ENCODE measurements around the gene ARID5B. TPM values are rescaled to one million over a fixed set of nuclear protein-coding genes. Genes with fewer than 3 reads are reported as not detected.
A peak's percentile ranks its signal among the peaks of the same experiment; 100 is the strongest.

ARID5B gene
- total RNA-seq, 1 donor from 2014 or later = 76.8 TPM

DNA sequence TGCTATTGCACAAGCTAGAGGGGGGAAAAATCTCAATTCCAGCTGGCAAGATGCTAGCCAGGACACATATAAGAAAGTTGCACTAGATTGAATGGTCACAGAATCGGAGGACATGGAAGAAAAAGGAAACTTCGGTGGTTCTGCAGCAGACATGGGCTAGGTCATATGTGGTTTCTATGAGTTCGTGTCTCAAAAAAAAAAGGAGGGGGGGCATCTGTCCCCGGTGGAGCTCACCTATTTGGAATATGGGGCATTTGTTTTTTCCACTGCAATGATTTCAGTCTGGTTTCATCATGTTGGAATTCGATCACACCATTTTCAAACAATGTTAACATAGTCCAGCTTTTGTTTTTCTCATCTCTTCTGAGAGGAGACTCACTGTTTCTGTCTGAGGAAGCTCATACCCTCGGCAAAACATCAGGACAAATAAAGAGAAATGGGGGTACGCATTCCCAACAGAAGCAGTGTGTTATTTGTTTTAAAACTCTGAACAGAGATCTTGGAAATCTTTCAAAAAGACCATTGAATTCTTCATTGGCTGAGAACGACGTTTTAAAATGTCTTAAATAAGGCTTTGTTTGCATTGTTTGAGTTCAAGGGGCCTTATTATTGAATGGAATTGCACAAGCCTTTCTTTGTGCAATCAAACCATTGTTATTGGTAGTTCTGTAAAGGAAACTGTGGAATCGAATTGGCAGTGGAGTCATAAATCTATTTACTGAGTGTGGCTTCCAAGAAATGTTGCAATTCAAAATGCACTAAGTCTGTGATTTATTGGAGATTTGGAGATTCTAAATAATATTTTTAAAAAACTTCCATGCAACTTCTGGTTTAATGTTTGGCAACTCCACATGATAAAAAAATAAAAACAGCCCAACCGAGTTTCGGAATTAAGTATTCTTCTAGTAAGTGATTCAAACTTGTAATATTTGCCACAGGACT is 194.0 kb downstream of the ARID5B start:
- no peak for TF ChIP-seq CTCF (IDR thresholded peaks at IDR 0.05)
- CTCF ChIA-PET = no interaction called here
- Mint-ChIP-seq H3K4me1 (peaks cover 34% of the 10 kb centered on the region), H3K4me3 (no peak overlapping the region), H3K27ac (peak overlapping the region; percentile 12), H3K36me3 (ENCODE audit: low read depth) (peaks cover 68% of the 10 kb centered on the region), H3K9me3 (no peaks in the 10 kb centered on the region), H3K27me3 (no peaks in the 10 kb centered on the region)
- DNase-seq (no peak), ATAC-seq (ENCODE audit: low read depth) (no peak)
- POLR2A ChIA-PET = no interaction called here
- intact Hi-C loops (cut with micrococcal nuclease) = no loop called here

DNA sequence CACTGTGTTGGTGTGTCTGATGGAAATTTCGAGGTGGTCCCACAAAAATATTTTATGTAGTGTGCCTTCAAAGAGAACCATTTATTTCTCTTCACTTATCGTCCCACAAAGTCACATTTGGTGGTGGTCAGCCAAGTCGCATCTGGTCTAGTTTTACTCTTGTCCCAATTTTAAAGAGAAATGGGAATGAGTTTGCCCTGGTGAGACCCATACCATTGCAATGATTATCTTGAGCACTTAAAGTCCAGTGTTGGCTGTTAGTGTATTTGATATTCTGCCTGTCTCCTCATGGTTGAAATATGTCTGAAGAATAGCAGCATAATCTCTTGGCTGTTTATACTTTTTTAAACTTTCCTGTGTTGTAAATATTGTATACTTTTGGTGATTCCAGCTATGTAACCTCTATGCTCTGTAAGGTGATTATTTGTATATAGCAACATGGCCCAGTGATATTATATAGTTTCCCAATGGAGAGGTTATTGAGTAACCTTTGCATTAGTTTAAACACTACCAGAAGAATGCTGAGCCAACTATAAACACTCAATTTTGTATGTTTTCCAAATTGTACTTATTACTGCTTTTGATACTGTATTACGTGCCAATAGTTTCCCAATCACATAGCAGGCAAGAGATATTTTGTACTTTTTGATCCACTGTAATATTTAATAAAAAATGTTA is 194.9 kb downstream of the ARID5B start:
- intact Hi-C loops (cut with micrococcal nuclease) = no loop called here
- Mint-ChIP-seq H3K27ac (no peak overlapping the region), H3K36me3 (ENCODE audit: low read depth) (peaks cover 59% of the 10 kb centered on the region), H3K4me3 (no peak overlapping the region), H3K4me1 (peaks cover 35% of the 10 kb centered on the region), H3K9me3 (no peaks in the 10 kb centered on the region), H3K27me3 (no peaks in the 10 kb centered on the region)
- DNase-seq (no peak), ATAC-seq (ENCODE audit: low read depth) (no peak)
- CTCF ChIA-PET = no interaction called here
- POLR2A ChIA-PET = no interaction called here
- TF ChIP-seq CTCF (IDR thresholded peaks at IDR 0.05) = no peak

DNA sequence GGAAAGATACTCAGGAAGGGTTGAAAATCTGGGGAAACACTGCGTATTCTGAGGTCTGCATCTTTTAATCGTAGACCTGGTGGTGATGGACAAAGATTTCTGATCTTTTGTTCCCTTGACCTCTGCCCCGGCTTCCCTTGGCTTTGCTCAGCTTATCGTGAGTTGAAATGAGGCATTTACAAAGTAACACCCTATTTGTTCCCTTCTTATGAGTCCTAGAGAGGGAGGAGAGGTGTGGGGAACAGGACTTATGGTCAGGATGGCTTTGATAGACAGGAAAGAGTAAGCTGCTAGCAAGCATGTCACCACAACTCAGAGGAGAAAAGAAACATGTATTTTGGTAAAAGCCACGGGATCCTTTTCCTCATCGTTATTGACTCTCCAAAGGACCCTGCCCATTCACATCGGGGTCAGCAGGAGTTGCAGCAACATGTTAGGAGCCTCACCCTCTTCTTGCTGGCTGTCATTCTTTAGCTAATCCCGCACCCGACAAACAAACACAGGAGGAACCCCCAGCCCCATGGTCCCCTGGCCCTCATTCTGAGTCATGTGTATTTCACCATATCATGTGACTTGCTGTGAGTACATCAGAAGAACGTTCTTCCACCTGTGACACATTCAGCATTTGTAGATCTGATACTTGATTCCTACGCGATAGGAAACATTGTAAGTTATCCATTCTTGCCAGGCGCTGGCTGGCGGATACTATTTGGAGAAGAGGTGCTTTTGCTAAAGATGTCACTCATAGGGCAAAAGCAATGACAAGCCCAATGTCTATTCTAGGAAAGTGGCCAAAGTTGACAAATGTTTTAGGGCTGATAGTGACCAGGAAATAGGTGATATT is 197.0 kb downstream of the ARID5B start:
- ChIA-PET POLR2A (no interaction called here), CTCF (no interaction called here)
- intact Hi-C loops (cut with micrococcal nuclease) = no loop called here
- ATAC-seq (ENCODE audit: low read depth) (no peak), DNase-seq (no peak)
- Mint-ChIP-seq H3K4me3 (no peak overlapping the region), H3K9me3 (no peaks in the 10 kb centered on the region), H3K36me3 (ENCODE audit: low read depth) (peaks cover 39% of the 10 kb centered on the region), H3K27ac (peak overlapping the region; percentile 63), H3K4me1 (peaks cover 47% of the 10 kb centered on the region), H3K27me3 (no peaks in the 10 kb centered on the region)
- no peak for TF ChIP-seq CTCF (IDR thresholded peaks at IDR 0.05)

DNA sequence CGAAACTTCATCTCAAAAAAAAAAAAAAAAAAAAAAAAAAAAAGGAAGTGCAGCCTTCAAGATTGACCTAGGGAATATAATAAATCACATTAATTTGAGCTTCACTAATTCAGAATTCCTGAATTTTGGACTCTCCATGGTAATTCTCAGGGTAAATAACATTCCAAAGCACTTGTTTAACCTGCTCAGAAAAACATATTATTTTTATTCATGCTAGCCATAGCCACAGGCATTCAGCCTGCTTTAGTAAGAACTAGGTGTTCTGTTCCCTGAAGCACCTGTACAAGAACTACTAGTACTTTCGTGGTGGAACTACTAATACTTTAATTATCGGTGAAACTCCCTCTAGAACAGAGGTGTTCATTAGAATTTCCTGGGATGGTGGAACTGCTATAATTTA is 197.8 kb downstream of the ARID5B start:
- Mint-ChIP-seq H3K27me3 (no peaks in the 10 kb centered on the region), H3K36me3 (ENCODE audit: low read depth) (peaks cover 31% of the 10 kb centered on the region), H3K27ac (no peak overlapping the region), H3K9me3 (no peaks in the 10 kb centered on the region), H3K4me3 (no peak overlapping the region), H3K4me1 (peaks cover 55% of the 10 kb centered on the region)
- ChIA-PET CTCF (no interaction called here), POLR2A (interaction anchor here (0.7 to 1.0 kb wide), 3 partner anchors 11 to 660 kb away, joined by 3 to 6 read pairs (median 3); no protein-coding TSS in a partner anchor)
- ATAC-seq (ENCODE audit: low read depth) = no peak
- intact Hi-C loops (cut with micrococcal nuclease) = no loop called here
- no peak for DNase-seq
- no peak for TF ChIP-seq CTCF (IDR thresholded peaks at IDR 0.05)

Data from activated B cell treated with CpG ODN at 0.5 μM for 24 hours (primary cell).